ENCODE measurements around the gene ZNF808. TPM values are rescaled to one million over a fixed set of nuclear protein-coding genes. Genes with fewer than 3 reads are reported as not detected.
"Not testable (repeated sequence)": the region's sequence is repeated elsewhere in the genome, so short reads cannot be mapped to it uniquely, and the experiment has no call there.

The ZNF808 gene
- total and polyA plus RNA-seq, 7 experiments from 2014 or later, result 5.8 to 52.4 (median 26.1) TPM

GRCh38 chr19:52593441-52593840 lies 66.0 kb downstream of the ZNF808 start:
- H3K27ac ChIP-seq (ENCODE audit: low read depth, low read length); POLR2A ChIA-PET; H3K27me3 ChIP-seq (ENCODE audit: control insufficient read depth in 2 of 2, insufficient read depth in 2 of 2, low read length in 2 of 2); ATAC-seq; H3K27ac Mint-ChIP-seq; intact Hi-C loops (cut with micrococcal nuclease); H3K4me3 Mint-ChIP-seq; H3K4me1 ChIP-seq (ENCODE audit: control insufficient read depth in 2 of 2, insufficient read depth in 2 of 2, low read length in 2 of 2); CTCF ChIA-PET; H3K4me1 Mint-ChIP-seq; H3K4me3 ChIP-seq (ENCODE audit: low read length); H3K27me3 Mint-ChIP-seq; DNase-seq: not testable (repeated sequence)
- Histone ChIP-seq H3K9me3 (ENCODE audit: control insufficient read depth in 2 of 3, low read length in 3 of 3) (peaks cover 0 to 36% (median 0%) of the 10 kb centered on the region in 3 experiments), H3K36me3 (ENCODE audit: control insufficient read depth in 2 of 3, insufficient read depth in 3 of 3, low read length in 3 of 3) (peaks cover 0 to 34% (median 0%) of the 10 kb centered on the region in 3 experiments)
- H3K9me3 Mint-ChIP-seq, result peaks cover 0 to 83% (median 44%) of the 10 kb centered on the region in 11 donors
- H3K36me3 Mint-ChIP-seq, result peaks cover 24 to 86% (median 57%) of the 10 kb centered on the region in 5 donors

GRCh38 chr19:52599241-52599640 lies 71.8 kb downstream of the ZNF808 start:
- ChIA-PET CTCF (no interaction called here), POLR2A (interaction anchor here (0.6 to 0.7 kb wide), 2 partner anchors 147 to 476 kb away, joined by 3 read pairs; no protein-coding TSS in a partner anchor)
- Mint-ChIP-seq H3K27ac (no peak overlapping the region), H3K4me1 (peaks cover 11 to 33% (median 26%) of the 10 kb centered on the region in 7 donors), H3K36me3 (peaks cover 14 to 72% (median 43%) of the 10 kb centered on the region in 5 donors), H3K4me3 (no peak overlapping the region), H3K27me3 (no peaks in the 10 kb centered on the region), H3K9me3 (peaks cover 0 to 64% (median 31%) of the 10 kb centered on the region in 11 donors)
- H3K4me3 ChIP-seq (ENCODE audit: low read length), result no peak overlapping the region
- peaks cover 0 to 17% (median 0%) of the 10 kb centered on the region in 3 experiments for H3K9me3 ChIP-seq (ENCODE audit: control insufficient read depth in 2 of 3, low read length in 3 of 3)
- intact Hi-C loops (cut with micrococcal nuclease), result no loop called here
- peaks cover 0 to 10% (median 0%) of the 10 kb centered on the region in 3 experiments for H3K36me3 ChIP-seq (ENCODE audit: control insufficient read depth in 2 of 3, insufficient read depth in 3 of 3, low read length in 3 of 3)
- no peaks in the 10 kb centered on the region for H3K27me3 ChIP-seq (ENCODE audit: control insufficient read depth in 2 of 2, insufficient read depth in 2 of 2, low read length in 2 of 2)
- DNase-seq (no peak), ATAC-seq (no peak)
- H3K4me1 ChIP-seq (ENCODE audit: control insufficient read depth in 2 of 2, insufficient read depth in 2 of 2, low read length in 2 of 2), result peaks cover 10 to 12% of the 10 kb centered on the region in 2 donors
- H3K27ac ChIP-seq (ENCODE audit: low read depth, low read length), result no peak overlapping the region

GRCh38 chr19:52600639-52601024 lies 73.2 kb downstream of the ZNF808 start:
- intact Hi-C loops (cut with micrococcal nuclease), result loop anchor here (1.0 to 10.0 kb wide), 12 partner anchors 30 to 573 kb away; partner anchors contain the start of genes ZNF701 (in 2 of the 2), ZNF808 (in 2 of the 2), ZNF83 (in 2 of the 2) and ZNF611 (in 1 of the 2)
- peak in 1 of 9 donors; percentile 17 for DNase-seq
- H3K4me3 ChIP-seq (ENCODE audit: low read length), result peak overlapping the region; percentile 89
- peaks cover 0 to 65% (median 35%) of the 10 kb centered on the region in 11 donors for H3K9me3 Mint-ChIP-seq
- POLR2A ChIA-PET, result interaction anchor here (1.8 to 2.0 kb wide), 2 partner anchors 36 to 59 kb away, joined by 3 to 10 read pairs; no protein-coding TSS in a partner anchor
- peak; percentile 24 for ATAC-seq
- H3K27me3 Mint-ChIP-seq, result no peaks in the 10 kb centered on the region
- peaks cover 0 to 31% (median 0%) of the 10 kb centered on the region in 3 experiments for H3K9me3 ChIP-seq (ENCODE audit: control insufficient read depth in 2 of 3, low read length in 3 of 3)
- peaks cover 19 to 69% (median 46%) of the 10 kb centered on the region in 5 donors for H3K36me3 Mint-ChIP-seq
- peaks cover 11 to 40% (median 33%) of the 10 kb centered on the region in 7 donors for H3K4me1 Mint-ChIP-seq
- peaks cover 0 to 14% (median 0%) of the 10 kb centered on the region in 3 experiments for H3K36me3 ChIP-seq (ENCODE audit: control insufficient read depth in 2 of 3, insufficient read depth in 3 of 3, low read length in 3 of 3)
- peak overlapping the region in 7 of 9 donors; percentile 63 to 91 (median 81) for H3K27ac Mint-ChIP-seq
- peaks cover 10 to 12% of the 10 kb centered on the region in 2 donors for H3K4me1 ChIP-seq (ENCODE audit: control insufficient read depth in 2 of 2, insufficient read depth in 2 of 2, low read length in 2 of 2)
- CTCF ChIA-PET, result no interaction called here
- H3K4me3 Mint-ChIP-seq, result peak overlapping the region; percentile 86 to 99 (median 92)
- H3K27ac ChIP-seq (ENCODE audit: low read depth, low read length), result peak overlapping the region; percentile 81
- no peaks in the 10 kb centered on the region for H3K27me3 ChIP-seq (ENCODE audit: control insufficient read depth in 2 of 2, insufficient read depth in 2 of 2, low read length in 2 of 2)

GRCh38 chr19:52601025-52601973 lies 73.8 kb downstream of the ZNF808 start:
- intact Hi-C loops (cut with micrococcal nuclease), result loop anchor here (1.0 to 10.0 kb wide), 12 partner anchors 31 to 574 kb away; partner anchors contain the start of genes ZNF701 (in 2 of the 2), ZNF808 (in 2 of the 2), ZNF83 (in 2 of the 2) and ZNF611 (in 1 of the 2)
- H3K27me3 Mint-ChIP-seq, result no peaks in the 10 kb centered on the region
- Histone ChIP-seq H3K4me1 (ENCODE audit: control insufficient read depth in 2 of 2, insufficient read depth in 2 of 2, low read length in 2 of 2) (peaks cover 10 to 12% of the 10 kb centered on the region in 2 donors), H3K36me3 (ENCODE audit: control insufficient read depth in 2 of 3, insufficient read depth in 3 of 3, low read length in 3 of 3) (peaks cover 0 to 8% (median 0%) of the 10 kb centered on the region in 3 experiments), H3K27me3 (ENCODE audit: control insufficient read depth in 2 of 2, insufficient read depth in 2 of 2, low read length in 2 of 2) (no peaks in the 10 kb centered on the region), H3K4me3 (ENCODE audit: low read length) (peak overlapping the region; percentile 89), H3K9me3 (ENCODE audit: control insufficient read depth in 2 of 3, low read length in 3 of 3) (peaks cover 0 to 32% (median 0%) of the 10 kb centered on the region in 3 experiments), H3K27ac (ENCODE audit: low read depth, low read length) (peak overlapping the region; percentile 81)
- DNase-seq (peak; percentile 84 to 94 (median 91)), ATAC-seq (peak; percentile 100)
- H3K36me3 Mint-ChIP-seq, result peaks cover 15 to 69% (median 45%) of the 10 kb centered on the region in 5 donors
- peaks cover 11 to 43% (median 37%) of the 10 kb centered on the region in 7 donors for H3K4me1 Mint-ChIP-seq
- peaks cover 0 to 65% (median 35%) of the 10 kb centered on the region in 11 donors for H3K9me3 Mint-ChIP-seq
- H3K27ac Mint-ChIP-seq, result peak overlapping the region; percentile 63 to 93 (median 81)
- ChIA-PET POLR2A (interaction anchor here (1.1 to 2.0 kb wide), 3 partner anchors 36 to 134 kb away, joined by 3 to 10 read pairs (median 3); no protein-coding TSS in a partner anchor), CTCF (no interaction called here)
- H3K4me3 Mint-ChIP-seq, result peak overlapping the region; percentile 86 to 99 (median 92)

GRCh38 chr19:52601974-52602366 lies 74.5 kb downstream of the ZNF808 start:
- H3K36me3 ChIP-seq (ENCODE audit: control insufficient read depth in 2 of 3, insufficient read depth in 3 of 3, low read length in 3 of 3); H3K27me3 ChIP-seq (ENCODE audit: control insufficient read depth in 2 of 2, insufficient read depth in 2 of 2, low read length in 2 of 2); CTCF ChIA-PET; ATAC-seq; DNase-seq; H3K27me3 Mint-ChIP-seq: not testable (repeated sequence)
- POLR2A ChIA-PET, result interaction anchor here (1.1 to 2.0 kb wide), 3 partner anchors 35 to 134 kb away, joined by 3 to 10 read pairs (median 3); no protein-coding TSS in a partner anchor
- Histone ChIP-seq H3K9me3 (ENCODE audit: control insufficient read depth in 2 of 3, low read length in 3 of 3) (peaks cover 0 to 32% (median 0%) of the 10 kb centered on the region in 3 experiments), H3K4me3 (ENCODE audit: low read length) (peak overlapping the region; percentile 89), H3K4me1 (ENCODE audit: control insufficient read depth in 2 of 2, insufficient read depth in 2 of 2, low read length in 2 of 2) (peaks cover 10 to 12% of the 10 kb centered on the region in 2 donors), H3K27ac (ENCODE audit: low read depth, low read length) (peak overlapping the region; percentile 81)
- H3K36me3 Mint-ChIP-seq, result peaks cover 10 to 69% (median 45%) of the 10 kb centered on the region in 5 donors
- peaks cover 13 to 43% (median 39%) of the 10 kb centered on the region in 7 donors for H3K4me1 Mint-ChIP-seq
- intact Hi-C loops (cut with micrococcal nuclease), result loop anchor here (1.0 to 10.0 kb wide), 12 partner anchors 32 to 575 kb away; partner anchors contain the start of genes ZNF701 (in 2 of the 2), ZNF808 (in 2 of the 2), ZNF83 (in 2 of the 2) and ZNF611 (in 1 of the 2)
- H3K4me3 Mint-ChIP-seq, result peak overlapping the region; percentile 86 to 99 (median 92)
- H3K9me3 Mint-ChIP-seq, result peaks cover 0 to 65% (median 32%) of the 10 kb centered on the region in 11 donors
- H3K27ac Mint-ChIP-seq, result peak overlapping the region; percentile 57 to 93 (median 78)

GRCh38 chr19:52602941-52603340 lies 75.5 kb downstream of the ZNF808 start:
- Histone ChIP-seq H3K27ac (ENCODE audit: low read depth, low read length) (no peak overlapping the region), H3K27me3 (ENCODE audit: control insufficient read depth in 2 of 2, insufficient read depth in 2 of 2, low read length in 2 of 2) (no peaks in the 10 kb centered on the region), H3K9me3 (ENCODE audit: control insufficient read depth in 2 of 3, low read length in 3 of 3) (peaks cover 0 to 34% (median 0%) of the 10 kb centered on the region in 3 experiments), H3K4me3 (ENCODE audit: low read length) (no peak overlapping the region), H3K36me3 (ENCODE audit: control insufficient read depth in 2 of 3, insufficient read depth in 3 of 3, low read length in 3 of 3) (peaks cover 0 to 7% (median 0%) of the 10 kb centered on the region in 3 experiments), H3K4me1 (ENCODE audit: control insufficient read depth in 2 of 2, insufficient read depth in 2 of 2, low read length in 2 of 2) (peaks cover 10 to 12% of the 10 kb centered on the region in 2 donors)
- Mint-ChIP-seq H3K4me3 (peak overlapping the region in 9 of 10 donors; percentile 36 to 99 (median 88)), H3K9me3 (peaks cover 0 to 64% (median 28%) of the 10 kb centered on the region in 11 donors), H3K27me3 (no peaks in the 10 kb centered on the region), H3K4me1 (peaks cover 13 to 43% (median 39%) of the 10 kb centered on the region in 7 donors), H3K36me3 (peaks cover 8 to 64% (median 44%) of the 10 kb centered on the region in 5 donors), H3K27ac (peak overlapping the region in 3 of 9 donors; percentile 65 to 88 (median 78))
- no peak for ATAC-seq
- CTCF ChIA-PET, result no interaction called here
- intact Hi-C loops (cut with micrococcal nuclease), result loop anchor here (5.0 to 10.0 kb wide), 3 partner anchors 132 to 576 kb away; partner anchors contain the start of genes ZNF611 (in 1 of the 2) and ZNF614 (in 1 of the 2)
- POLR2A ChIA-PET, result no interaction called here
- no peak for DNase-seq

Measured in naive thymus-derived CD4-positive, alpha-beta T cell (primary cell).